ENCODE data around the gene IL12RB1. TPM values are rescaled to one million over a fixed set of nuclear protein-coding genes. Genes with fewer than 3 reads are reported as not detected.

IL12RB1 gene
- total RNA-seq, result 26.9 TPM

- Histone ChIP-seq H3K9me3 (ENCODE audit: low read depth, low read length) (no peaks in the 10 kb centered on the region), H3K4me1 (ENCODE audit: insufficient read depth, low read length) (peaks cover 67% of the 10 kb centered on the region), H3K4me3 (ENCODE audit: low read length) (peak within 1 kb of the TSS; percentile 61), H3K27me3 (ENCODE audit: insufficient read depth, low read length) (no peaks in the 10 kb centered on the region)
These were observed at the start of gene IL12RB1 for GRCh38 chr19:18086590-18087138. TSS of gene IL12RB1 (minus strand) at chr19:18086934. CDS start at chr19:18086823, 111 bp downstream.

GRCh38 chr19:18135712-18136584 lies 49.2 kb upstream of the IL12RB1 start:
- Histone ChIP-seq H3K4me3 (ENCODE audit: low read length) (no peak overlapping the region), H3K27me3 (ENCODE audit: insufficient read depth, low read length) (no peaks in the 10 kb centered on the region), H3K4me1 (ENCODE audit: insufficient read depth, low read length) (peaks cover 9% of the 10 kb centered on the region), H3K9me3 (ENCODE audit: low read depth, low read length) (no peaks in the 10 kb centered on the region)

GRCh38 chr19:18131841-18132596 lies 45.3 kb upstream of the IL12RB1 start:
- Histone ChIP-seq H3K4me3 (ENCODE audit: low read length) (no peak overlapping the region), H3K4me1 (ENCODE audit: insufficient read depth, low read length) (peaks cover 16% of the 10 kb centered on the region), H3K27me3 (ENCODE audit: insufficient read depth, low read length) (no peaks in the 10 kb centered on the region), H3K9me3 (ENCODE audit: low read depth, low read length) (no peaks in the 10 kb centered on the region)

GRCh38 chr19:18130523-18131242 lies 43.9 kb upstream of the IL12RB1 start:
- H3K4me1 ChIP-seq (ENCODE audit: insufficient read depth, low read length), result peaks cover 24% of the 10 kb centered on the region
- no peak overlapping the region for H3K4me3 ChIP-seq (ENCODE audit: low read length)
- no peaks in the 10 kb centered on the region for H3K9me3 ChIP-seq (ENCODE audit: low read depth, low read length)
- H3K27me3 ChIP-seq (ENCODE audit: insufficient read depth, low read length), result no peaks in the 10 kb centered on the region

- no peaks in the 10 kb centered on the region for H3K27me3 ChIP-seq (ENCODE audit: insufficient read depth, low read length)
- H3K4me1 ChIP-seq (ENCODE audit: insufficient read depth, low read length), result peaks cover 25% of the 10 kb centered on the region
- no peak overlapping the region for H3K4me3 ChIP-seq (ENCODE audit: low read length)
- no peaks in the 10 kb centered on the region for H3K9me3 ChIP-seq (ENCODE audit: low read depth, low read length)
These were observed 42.1 kb upstream of the IL12RB1 start for GRCh38 chr19:18128805-18129204.

- no peak overlapping the region for H3K4me3 ChIP-seq (ENCODE audit: low read length)
- H3K27me3 ChIP-seq (ENCODE audit: insufficient read depth, low read length), result no peaks in the 10 kb centered on the region
- no peaks in the 10 kb centered on the region for H3K9me3 ChIP-seq (ENCODE audit: low read depth, low read length)
- peaks cover 28% of the 10 kb centered on the region for H3K4me1 ChIP-seq (ENCODE audit: insufficient read depth, low read length)
These were observed 41.3 kb upstream of the IL12RB1 start for GRCh38 chr19:18128044-18128443.

- no peak overlapping the region for H3K4me3 ChIP-seq (ENCODE audit: low read length)
- H3K27me3 ChIP-seq (ENCODE audit: insufficient read depth, low read length), result no peaks in the 10 kb centered on the region
- peaks cover 28% of the 10 kb centered on the region for H3K4me1 ChIP-seq (ENCODE audit: insufficient read depth, low read length)
- H3K9me3 ChIP-seq (ENCODE audit: low read depth, low read length), result no peaks in the 10 kb centered on the region
These were observed 39.4 kb upstream of the IL12RB1 start for GRCh38 chr19:18126097-18126496.

GRCh38 chr19:18123819-18124218 lies 37.1 kb upstream of the IL12RB1 start:
- Histone ChIP-seq H3K9me3 (ENCODE audit: low read depth, low read length) (no peaks in the 10 kb centered on the region), H3K4me1 (ENCODE audit: insufficient read depth, low read length) (peaks cover 44% of the 10 kb centered on the region), H3K27me3 (ENCODE audit: insufficient read depth, low read length) (no peaks in the 10 kb centered on the region), H3K4me3 (ENCODE audit: low read length) (no peak overlapping the region)

GRCh38 chr19:18122860-18123795 lies 36.4 kb upstream of the IL12RB1 start:
- H3K9me3 ChIP-seq (ENCODE audit: low read depth, low read length), result no peaks in the 10 kb centered on the region
- no peak overlapping the region for H3K4me3 ChIP-seq (ENCODE audit: low read length)
- H3K27me3 ChIP-seq (ENCODE audit: insufficient read depth, low read length), result no peaks in the 10 kb centered on the region
- peaks cover 44% of the 10 kb centered on the region for H3K4me1 ChIP-seq (ENCODE audit: insufficient read depth, low read length)

GRCh38 chr19:18122424-18122823 lies 35.7 kb upstream of the IL12RB1 start:
- no peaks in the 10 kb centered on the region for H3K9me3 ChIP-seq (ENCODE audit: low read depth, low read length)
- H3K4me3 ChIP-seq (ENCODE audit: low read length), result no peak overlapping the region
- H3K27me3 ChIP-seq (ENCODE audit: insufficient read depth, low read length), result no peaks in the 10 kb centered on the region
- H3K4me1 ChIP-seq (ENCODE audit: insufficient read depth, low read length), result peaks cover 41% of the 10 kb centered on the region

- Histone ChIP-seq H3K27me3 (ENCODE audit: insufficient read depth, low read length) (no peaks in the 10 kb centered on the region), H3K4me1 (ENCODE audit: insufficient read depth, low read length) (peaks cover 47% of the 10 kb centered on the region), H3K9me3 (ENCODE audit: low read depth, low read length) (no peaks in the 10 kb centered on the region), H3K4me3 (ENCODE audit: low read length) (no peak overlapping the region)
These were observed 34.4 kb upstream of the IL12RB1 start for GRCh38 chr19:18121166-18121565.

GRCh38 chr19:18120127-18120526 lies 33.4 kb upstream of the IL12RB1 start:
- Histone ChIP-seq H3K4me3 (ENCODE audit: low read length) (no peak overlapping the region), H3K4me1 (ENCODE audit: insufficient read depth, low read length) (peaks cover 41% of the 10 kb centered on the region), H3K9me3 (ENCODE audit: low read depth, low read length) (no peaks in the 10 kb centered on the region), H3K27me3 (ENCODE audit: insufficient read depth, low read length) (no peaks in the 10 kb centered on the region)

GRCh38 chr19:18119717-18120105 lies 33.0 kb upstream of the IL12RB1 start:
- H3K4me1 ChIP-seq (ENCODE audit: insufficient read depth, low read length), result peaks cover 41% of the 10 kb centered on the region
- H3K27me3 ChIP-seq (ENCODE audit: insufficient read depth, low read length), result no peaks in the 10 kb centered on the region

More at GRCh38 chr19:18119717-18120105, 33.0 kb upstream of the IL12RB1 start:
- H3K9me3 ChIP-seq (ENCODE audit: low read depth, low read length), result no peaks in the 10 kb centered on the region
- H3K4me3 ChIP-seq (ENCODE audit: low read length), result peak overlapping the region; percentile 60

Measured in mononuclear cell (primary cell).